Panc1 (cell line): ENCODE data around the gene PRCD. TPM values are rescaled to one million over a fixed set of nuclear protein-coding genes. Genes with fewer than 3 reads are reported as not detected.
A peak's percentile ranks its signal among the peaks of the same experiment; 100 is the strongest.

Source experiments
- ATAC-seq: fragments of 200-7000 bp; cut with Tn5 transposase; 2 replicates; pipeline ENCODE4 v1.9.1; 2020; ENCODE audit warnings: mild to moderate bottlenecking, moderate library complexity
- BruUV-seq: library from RNA; stranded (reverse); fragments of 400-500 nt; replicated peaks from 2 replicates; lab custom pipeline; 2021; lab: Mats Ljungman, UMichigan
- CTCF ChIA-PET: fragments of 300-600 bp; sonication (Branson Sonifier 250); formaldehyde crosslinking; loops from one replicate; lab custom pipeline; 2022; ENCODE audit warnings: antibody characterized with exemption; lab: Charles Lee
- POLR2A ChIA-PET: fragments of 300-600 bp; sonication (Branson Sonifier 250); formaldehyde crosslinking; loops from one replicate; lab custom pipeline; 2022; ENCODE audit warnings: antibody characterized with exemption; lab: Charles Lee
- DNase-seq: peaks from one replicate; pipeline ENCODE4 v3.0.0-alpha.2; 2010; ENCODE audit warnings: low read depth, low spot score
- H3K27ac ChIP-seq: 2 replicates; pipeline ENCODE4 v1.5.1; 2011; ENCODE audit warnings: mild to moderate bottlenecking, low read length, inconsistent platforms
- H3K27me3 ChIP-seq: fragments of 200-500 bp; sonication (Bioruptor generic); 2 replicates; pipeline ENCODE4 v1.6.0; 2014; ENCODE audit warnings: low read length, inconsistent platforms; ENCODE audit not compliant: control insufficient read depth, insufficient read depth
- H3K36me3 ChIP-seq: fragments of 200-500 bp; sonication (Bioruptor generic); 2 replicates; pipeline ENCODE4 v1.5.1; 2014; ENCODE audit warnings: inconsistent platforms, mild to moderate bottlenecking, low read length, moderate library complexity; ENCODE audit not compliant: control insufficient read depth, insufficient read depth
- H3K4me1 ChIP-seq: 2 replicates; pipeline ENCODE4 v1.5.1; 2011; ENCODE audit warnings: inconsistent platforms, mild to moderate bottlenecking, low read length, moderate library complexity; ENCODE audit not compliant: control insufficient read depth, insufficient read depth
- H3K4me3 ChIP-seq, 2 experiments: 2 replicates each; pipeline ENCODE4 v1.5.1; 2011 to 2012; ENCODE audit warnings: low read depth in 2 of 2, low read length in 2 of 2, mild to moderate bottlenecking in 2 of 2, inconsistent platforms in 1 of 2, moderate library complexity in 1 of 2
- H3K9me3 ChIP-seq: fragments of 200-500 bp; sonication (Bioruptor generic); 2 replicates; pipeline ENCODE4 v1.5.1; 2014; ENCODE audit warnings: low read depth, mild to moderate bottlenecking, inconsistent platforms, low read length, moderate library complexity; ENCODE audit not compliant: control insufficient read depth, insufficient read depth
- POLR2AphosphoS5 ChIP-seq: IDR thresholded peaks from 2 replicates; pipeline ENCODE4 v1.6.1; 2012; ENCODE audit warnings: mild to moderate bottlenecking, low read depth, low read length, moderate library complexity
- SIN3A ChIP-seq: IDR thresholded peaks from 2 replicates; pipeline ENCODE4 v1.6.1; 2012; ENCODE audit warnings: low read depth, mild to moderate bottlenecking, low read length, moderate library complexity, borderline replicate concordance; ENCODE audit not compliant: insufficient read depth
- TCF7L2 ChIP-seq: IDR thresholded peaks from 2 replicates; pipeline ENCODE4 v1.6.1; 2011; ENCODE audit warnings: mild to moderate bottlenecking, low read depth, low read length, inconsistent platforms
- in situ Hi-C: cut with HindIII; loops from 2 replicates; pipeline ENCODE4 v1.10.0; 2016; ENCODE audit warnings: low sequenced_read_pairs, low pct_unique_long_range_greater_than_20kb
- intact Hi-C: fragments of 100-400 bp; cut with micrococcal nuclease; formaldehyde crosslinking; loops from one replicate; pipeline ENCODE4 v1.10.0; 2022; ENCODE audit not compliant: unreplicated experiment
- total RNA-seq: library from RNA; stranded (reverse); gene quantifications from one replicate; pipeline ENCODE4 v1.2.1, GENCODE V29; 2021; ENCODE audit not compliant: unreplicated experiment
- TF ChIP-seq, protein P1 (sequence below): fragments of 450-650 bp; IDR thresholded peaks from 2 replicates; pipeline ENCODE4 v1.5.1; 2017; ENCODE audit warnings: mild to moderate bottlenecking
- TF ChIP-seq, protein P2 (sequence below), 2 experiments: IDR thresholded peaks; 2 replicates each; pipeline ENCODE4 v1.6.1; 2011 to 2012; ENCODE audit warnings: low read depth in 2 of 2, control low read depth in 1 of 2, low read length in 1 of 2, mild to moderate bottlenecking in 1 of 2, moderate library complexity in 1 of 2; ENCODE audit not compliant: insufficient read depth in 1 of 2

PRCD gene
- total RNA-seq, 1 experiment from 2014 or later: 0.54 TPM

DNA sequence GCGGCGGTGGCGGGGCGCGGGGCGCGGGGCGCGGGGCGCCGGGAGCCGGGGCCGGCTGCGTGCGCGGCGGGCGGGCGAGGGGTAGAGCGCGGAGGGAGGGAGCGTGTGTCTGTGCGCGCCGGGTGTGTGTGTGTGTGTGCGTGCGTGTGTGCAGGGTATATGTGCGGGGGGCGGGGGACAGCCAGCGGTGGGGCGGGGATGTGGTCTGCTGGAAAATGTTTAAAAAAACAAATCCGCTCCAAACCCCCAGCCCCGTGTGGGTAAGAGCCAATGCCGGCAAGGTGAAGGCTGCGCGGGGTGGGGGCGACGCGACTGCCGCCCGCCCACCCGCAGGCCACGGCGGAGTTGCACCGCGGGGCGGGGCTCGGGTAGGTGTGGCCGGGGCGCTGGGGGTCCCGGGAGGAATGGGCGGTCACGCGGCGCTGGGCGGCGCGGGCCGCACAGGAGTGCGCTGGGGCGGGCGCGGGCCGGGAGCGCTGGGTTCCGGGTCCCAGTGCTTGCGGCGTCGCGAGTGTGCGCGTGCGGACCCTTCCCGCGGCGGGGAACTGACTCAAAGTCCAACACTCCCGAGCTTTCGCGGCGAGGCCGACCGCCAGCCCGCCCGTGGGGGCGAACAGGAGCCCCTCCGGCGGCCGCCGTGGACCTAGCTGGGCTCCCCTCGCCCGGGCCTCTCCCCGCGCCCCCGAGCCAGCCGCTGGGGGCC is 2.1 kb upstream of the PRCD start, which contains the start of gene CYGB:
Gene CYGB, minus strand, starts transcription at position 132 of the 703 bp plus-strand sequence. CDS start 167 bp downstream, outside the sequence.
- ChIA-PET POLR2A (no interaction called here), CTCF (interaction anchor here (0.6 kb wide), 1 partner anchor 81 kb away, joined by 3 read pairs; no protein-coding TSS in a partner anchor)
- Histone ChIP-seq H3K4me1 (peaks cover 28% of the 10 kb centered on the region), H3K4me3 (peak within 1 kb of the TSS; percentile 29 to 37; a peak in 3 of 4 replicates), H3K9me3 (no peaks in the 10 kb centered on the region), H3K27ac (0 out of 2 replicates have a peak within 1 kb of the TSS, but pooled peaks have one; percentile 1), H3K36me3 (no peaks in the 10 kb centered on the region), H3K27me3 (no peaks in the 10 kb centered on the region; the same call in 1 of the 2 replicates)
- in situ Hi-C loops: no loop called here
- intact Hi-C loops: no loop called here
- DNase-seq (no peak), ATAC-seq (peak; percentile 6; the same call in 1 of the 2 replicates)
- TF ChIP-seq, protein P1, sequence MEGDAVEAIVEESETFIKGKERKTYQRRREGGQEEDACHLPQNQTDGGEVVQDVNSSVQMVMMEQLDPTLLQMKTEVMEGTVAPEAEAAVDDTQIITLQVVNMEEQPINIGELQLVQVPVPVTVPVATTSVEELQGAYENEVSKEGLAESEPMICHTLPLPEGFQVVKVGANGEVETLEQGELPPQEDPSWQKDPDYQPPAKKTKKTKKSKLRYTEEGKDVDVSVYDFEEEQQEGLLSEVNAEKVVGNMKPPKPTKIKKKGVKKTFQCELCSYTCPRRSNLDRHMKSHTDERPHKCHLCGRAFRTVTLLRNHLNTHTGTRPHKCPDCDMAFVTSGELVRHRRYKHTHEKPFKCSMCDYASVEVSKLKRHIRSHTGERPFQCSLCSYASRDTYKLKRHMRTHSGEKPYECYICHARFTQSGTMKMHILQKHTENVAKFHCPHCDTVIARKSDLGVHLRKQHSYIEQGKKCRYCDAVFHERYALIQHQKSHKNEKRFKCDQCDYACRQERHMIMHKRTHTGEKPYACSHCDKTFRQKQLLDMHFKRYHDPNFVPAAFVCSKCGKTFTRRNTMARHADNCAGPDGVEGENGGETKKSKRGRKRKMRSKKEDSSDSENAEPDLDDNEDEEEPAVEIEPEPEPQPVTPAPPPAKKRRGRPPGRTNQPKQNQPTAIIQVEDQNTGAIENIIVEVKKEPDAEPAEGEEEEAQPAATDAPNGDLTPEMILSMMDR: no peak
- no peak for TF ChIP-seq TCF7L2
- TF ChIP-seq SIN3A: no peak
- no peak for TF ChIP-seq POLR2AphosphoS5
- TF ChIP-seq, protein P2, sequence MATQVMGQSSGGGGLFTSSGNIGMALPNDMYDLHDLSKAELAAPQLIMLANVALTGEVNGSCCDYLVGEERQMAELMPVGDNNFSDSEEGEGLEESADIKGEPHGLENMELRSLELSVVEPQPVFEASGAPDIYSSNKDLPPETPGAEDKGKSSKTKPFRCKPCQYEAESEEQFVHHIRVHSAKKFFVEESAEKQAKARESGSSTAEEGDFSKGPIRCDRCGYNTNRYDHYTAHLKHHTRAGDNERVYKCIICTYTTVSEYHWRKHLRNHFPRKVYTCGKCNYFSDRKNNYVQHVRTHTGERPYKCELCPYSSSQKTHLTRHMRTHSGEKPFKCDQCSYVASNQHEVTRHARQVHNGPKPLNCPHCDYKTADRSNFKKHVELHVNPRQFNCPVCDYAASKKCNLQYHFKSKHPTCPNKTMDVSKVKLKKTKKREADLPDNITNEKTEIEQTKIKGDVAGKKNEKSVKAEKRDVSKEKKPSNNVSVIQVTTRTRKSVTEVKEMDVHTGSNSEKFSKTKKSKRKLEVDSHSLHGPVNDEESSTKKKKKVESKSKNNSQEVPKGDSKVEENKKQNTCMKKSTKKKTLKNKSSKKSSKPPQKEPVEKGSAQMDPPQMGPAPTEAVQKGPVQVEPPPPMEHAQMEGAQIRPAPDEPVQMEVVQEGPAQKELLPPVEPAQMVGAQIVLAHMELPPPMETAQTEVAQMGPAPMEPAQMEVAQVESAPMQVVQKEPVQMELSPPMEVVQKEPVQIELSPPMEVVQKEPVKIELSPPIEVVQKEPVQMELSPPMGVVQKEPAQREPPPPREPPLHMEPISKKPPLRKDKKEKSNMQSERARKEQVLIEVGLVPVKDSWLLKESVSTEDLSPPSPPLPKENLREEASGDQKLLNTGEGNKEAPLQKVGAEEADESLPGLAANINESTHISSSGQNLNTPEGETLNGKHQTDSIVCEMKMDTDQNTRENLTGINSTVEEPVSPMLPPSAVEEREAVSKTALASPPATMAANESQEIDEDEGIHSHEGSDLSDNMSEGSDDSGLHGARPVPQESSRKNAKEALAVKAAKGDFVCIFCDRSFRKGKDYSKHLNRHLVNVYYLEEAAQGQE (IDR thresholded peaks at IDR 0.05; ENCODE audit: insufficient read depth in 1 of 2, low read depth in 2 of 2, low read length in 1 of 2): no peak
- BruUV-seq: no TSS peak

- DNase-seq (no peak), ATAC-seq (no peak)
- H3K4me3 ChIP-seq: peak overlapping the region in 1 of 2 experiments; percentile 37; a peak in 1 of 4 replicates
- POLR2A ChIA-PET: no interaction called here
- no TSS peak for BruUV-seq
- H3K27ac ChIP-seq: no peak overlapping the region
- H3K4me1 ChIP-seq: peaks cover 23% of the 10 kb centered on the region
- in situ Hi-C loops: no loop called here
- no peaks in the 10 kb centered on the region for H3K36me3 ChIP-seq
- TF ChIP-seq POLR2AphosphoS5 (no peak), SIN3A (no peak), TCF7L2 (no peak)
- TF ChIP-seq, protein P1: no peak
- TF ChIP-seq, protein P2 (IDR thresholded peaks at IDR 0.05; ENCODE audit: insufficient read depth in 1 of 2, low read depth in 2 of 2, low read length in 1 of 2): no peak
- H3K27me3 ChIP-seq: no peaks in the 10 kb centered on the region; the same call in 1 of the 2 replicates
- H3K9me3 ChIP-seq: no peaks in the 10 kb centered on the region
- intact Hi-C loops: no loop called here
- CTCF ChIA-PET: interaction anchor here (0.6 kb wide), 1 partner anchor 77 kb away, joined by 10 read pairs; no protein-coding TSS in a partner anchor
Observed at GRCh38 chr17:76538281-76538931, 1.4 kb upstream of the PRCD start.
